GM12892 (cell line): ENCODE results near the gene JUP.

Experiments
- DNase-seq: peaks from one replicate; pipeline ENCODE4 v3.0.0; 2011; ENCODE audit not compliant: insufficient read length
- FAIRE-seq: peaks from 2 replicates; lab custom pipeline; 2011; peaks lifted over from hg19 to GRCh38; lab: Jason Lieb, UNC
- POLR2A ChIP-seq: IDR thresholded peaks from 2 replicates; pipeline ENCODE4 v1.6.1; 2011; ENCODE audit warnings: low read depth, low read length, control low read depth
- POLR2AphosphoS5 ChIP-seq: IDR thresholded peaks from 2 replicates; pipeline ENCODE4 v1.6.1; 2011; ENCODE audit warnings: low read depth, low read length, control low read depth
- TAF1 ChIP-seq: IDR thresholded peaks from 2 replicates; pipeline ENCODE4 v1.6.1; 2011; ENCODE audit warnings: low read depth, mild to moderate bottlenecking, control low read depth, low read length, borderline replicate concordance

The JUP gene

DNA sequence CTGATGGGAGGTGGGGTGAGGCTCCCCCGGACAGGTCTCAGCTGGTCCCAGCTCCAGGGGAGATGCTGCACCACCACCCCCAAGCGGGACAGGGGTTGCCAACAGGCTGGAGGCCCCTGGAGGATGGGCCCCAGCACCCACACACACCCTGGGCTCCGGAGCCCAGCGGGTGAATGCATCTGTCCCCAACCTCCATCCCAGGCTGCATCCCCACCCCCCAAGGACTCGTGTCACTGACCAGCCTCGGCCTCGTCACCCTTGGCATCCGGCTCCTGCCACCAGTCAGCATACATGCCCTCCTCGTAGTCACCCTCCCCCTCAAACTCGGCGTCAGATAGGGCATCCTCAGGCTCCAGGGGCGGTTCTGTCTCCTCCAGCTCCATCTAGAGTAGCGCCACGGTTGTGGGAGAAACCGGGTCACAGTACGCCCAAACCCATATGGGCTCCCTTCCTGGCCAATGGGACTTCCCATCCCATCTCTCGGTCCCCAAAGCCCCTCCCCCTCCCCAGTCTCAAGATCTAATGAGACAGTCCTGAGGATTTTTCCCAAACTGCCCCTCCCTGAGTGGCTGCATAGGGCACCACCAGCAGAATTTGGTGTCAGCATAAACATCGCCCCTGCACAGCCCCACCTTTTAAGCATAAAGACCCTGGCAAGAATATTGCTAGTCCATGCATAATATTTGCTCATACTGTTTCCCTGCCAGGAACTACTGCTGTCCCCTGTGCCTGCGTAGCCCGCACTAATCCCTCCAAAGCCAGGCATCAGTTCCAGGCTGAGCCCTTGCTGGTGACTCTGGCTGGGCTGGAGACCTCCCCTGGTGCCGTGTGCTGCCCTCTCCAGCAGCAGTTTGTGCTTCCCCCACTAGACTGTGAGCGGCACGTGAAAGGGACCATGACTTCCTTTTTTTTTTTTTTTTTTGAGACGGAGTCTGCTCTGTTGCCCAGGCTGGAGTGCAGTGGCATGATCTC lies 16.8 kb upstream of the JUP start:
- DNase-seq (no peak), FAIRE-seq (no peak)
- no peak for TF ChIP-seq POLR2AphosphoS5
- no peak for TF ChIP-seq TAF1
- no peak for TF ChIP-seq POLR2A

DNA sequence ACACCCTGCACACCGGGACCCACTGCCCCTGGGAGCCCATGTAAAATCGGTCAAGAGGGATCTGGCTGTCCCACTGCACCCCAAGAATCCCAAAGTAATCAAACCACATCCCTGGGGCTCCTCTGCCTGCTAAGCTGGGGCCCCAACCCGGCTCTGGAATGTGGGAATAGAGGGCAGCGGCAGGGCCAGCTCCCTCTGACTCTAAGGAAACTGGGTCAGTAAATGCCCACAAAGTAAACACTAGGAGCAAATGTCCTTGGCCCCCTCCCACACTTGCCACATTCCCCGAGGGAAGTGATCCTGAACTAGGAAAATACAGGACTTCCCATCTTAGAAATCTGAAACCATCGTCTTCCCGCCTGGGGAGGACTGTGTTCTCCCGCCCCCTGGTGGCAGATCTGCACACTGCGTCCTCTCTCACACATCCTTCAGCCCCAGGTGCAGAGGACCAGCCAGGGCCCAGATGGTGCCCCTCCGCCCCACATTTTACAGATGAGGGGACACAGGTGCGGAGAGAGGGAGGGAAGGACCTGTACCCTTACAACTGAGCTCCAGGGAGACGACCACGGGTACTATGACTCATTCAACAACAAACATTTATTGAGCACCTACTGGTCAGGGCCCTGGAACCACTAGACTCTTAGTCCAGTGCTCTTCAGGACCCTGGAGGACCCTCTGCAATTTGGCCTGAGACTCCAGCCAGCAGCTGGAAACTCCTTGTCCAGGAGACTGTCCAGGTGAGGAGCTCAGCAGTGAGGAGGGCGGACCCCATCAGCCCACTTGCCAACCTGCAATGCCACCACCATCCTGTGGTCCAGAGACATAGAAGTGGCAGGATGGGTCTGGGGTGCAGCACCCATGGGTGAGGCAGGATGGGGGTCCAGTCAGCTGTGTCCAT lies 15.1 kb upstream of the JUP start:
- TF ChIP-seq POLR2A, result no peak
- TF ChIP-seq POLR2AphosphoS5, result no peak
- no peak for TF ChIP-seq TAF1
- peak; percentile 86 for DNase-seq
- FAIRE-seq, result peak; percentile 93

DNA sequence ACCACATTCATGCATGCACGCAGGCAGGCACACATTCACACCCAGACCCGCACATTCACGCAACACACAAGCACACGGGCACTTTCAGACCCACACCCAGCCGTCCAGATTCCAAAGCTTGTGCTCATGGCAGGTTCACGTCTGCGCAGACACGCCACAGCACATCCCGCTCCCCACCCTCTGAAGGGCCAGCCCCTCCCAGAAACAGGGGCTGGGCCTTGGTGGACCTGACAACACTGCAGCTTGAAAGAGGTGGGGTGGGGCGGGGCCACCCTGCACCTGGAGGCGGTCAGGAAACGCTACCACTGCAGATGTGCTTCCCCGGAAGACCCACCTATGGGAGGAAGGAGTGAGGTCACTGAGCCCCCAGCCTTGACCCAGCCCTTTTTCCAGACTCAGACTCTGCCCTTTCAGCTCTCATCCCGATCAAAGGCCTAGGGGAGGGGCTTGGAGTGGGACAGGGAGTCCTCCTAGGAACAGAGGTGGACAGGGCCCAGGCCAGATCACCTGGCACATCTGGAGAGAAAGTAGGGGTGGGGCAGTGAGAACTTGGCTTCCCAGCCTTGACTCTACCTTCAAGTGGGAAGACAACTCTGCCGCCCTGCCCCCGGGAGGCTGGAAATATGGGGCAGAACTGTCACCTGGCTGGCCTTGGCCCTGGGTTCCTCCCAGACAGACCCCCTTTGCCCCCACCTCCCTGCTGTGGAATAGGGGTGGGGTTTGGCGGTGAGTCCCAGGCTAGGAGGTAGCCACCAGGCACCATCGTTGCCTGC lies 14.3 kb upstream of the JUP start:
- DNase-seq, result no peak
- no peak for FAIRE-seq
- TF ChIP-seq POLR2AphosphoS5 (no peak), POLR2A (no peak), TAF1 (no peak)

DNA sequence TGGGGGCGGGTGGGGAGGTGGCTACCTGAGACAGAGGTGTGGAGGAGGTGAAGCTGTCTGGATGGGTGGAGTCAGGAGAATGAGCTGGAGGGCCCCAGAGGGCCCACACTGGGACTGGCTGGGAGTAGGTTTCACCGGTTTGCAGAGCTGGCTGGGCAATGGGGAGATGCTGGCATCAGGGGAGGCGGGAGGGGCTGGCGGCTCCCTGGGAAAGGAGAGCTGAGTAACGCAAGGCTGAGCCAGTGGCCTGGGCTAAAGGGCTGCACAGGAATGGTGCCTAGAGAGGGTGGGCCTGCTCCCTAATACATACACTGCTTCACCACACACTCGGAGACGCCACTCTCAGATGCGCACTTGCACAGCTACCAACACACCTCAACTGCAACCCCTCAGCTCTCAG lies 12.9 kb upstream of the JUP start:
- FAIRE-seq (no peak), DNase-seq (no peak)
- TF ChIP-seq TAF1 (no peak), POLR2A (no peak), POLR2AphosphoS5 (no peak)

DNA sequence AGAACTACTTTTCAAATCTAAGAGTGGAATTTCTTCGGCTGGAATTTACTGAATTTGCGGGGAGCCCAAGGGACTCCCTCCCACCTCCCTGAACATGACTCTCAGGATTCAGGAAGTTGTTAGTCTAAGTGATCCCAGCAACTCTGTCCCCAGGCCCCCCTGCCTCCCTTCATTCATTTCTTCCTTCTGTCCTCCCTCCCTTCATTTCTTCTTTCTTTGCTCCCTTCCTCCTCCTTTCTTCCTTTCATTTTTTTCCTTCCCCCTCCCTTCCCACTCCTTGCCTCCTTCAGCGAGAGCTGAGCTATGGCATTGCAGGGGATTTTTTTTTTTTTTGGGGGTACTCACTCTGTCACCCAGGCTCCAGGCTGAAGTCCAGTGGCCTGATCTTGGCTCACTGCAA lies 10.9 kb upstream of the JUP start:
- DNase-seq (no peak), FAIRE-seq (no peak)
- no peak for TF ChIP-seq TAF1
- TF ChIP-seq POLR2A, result no peak
- TF ChIP-seq POLR2AphosphoS5, result no peak

DNA sequence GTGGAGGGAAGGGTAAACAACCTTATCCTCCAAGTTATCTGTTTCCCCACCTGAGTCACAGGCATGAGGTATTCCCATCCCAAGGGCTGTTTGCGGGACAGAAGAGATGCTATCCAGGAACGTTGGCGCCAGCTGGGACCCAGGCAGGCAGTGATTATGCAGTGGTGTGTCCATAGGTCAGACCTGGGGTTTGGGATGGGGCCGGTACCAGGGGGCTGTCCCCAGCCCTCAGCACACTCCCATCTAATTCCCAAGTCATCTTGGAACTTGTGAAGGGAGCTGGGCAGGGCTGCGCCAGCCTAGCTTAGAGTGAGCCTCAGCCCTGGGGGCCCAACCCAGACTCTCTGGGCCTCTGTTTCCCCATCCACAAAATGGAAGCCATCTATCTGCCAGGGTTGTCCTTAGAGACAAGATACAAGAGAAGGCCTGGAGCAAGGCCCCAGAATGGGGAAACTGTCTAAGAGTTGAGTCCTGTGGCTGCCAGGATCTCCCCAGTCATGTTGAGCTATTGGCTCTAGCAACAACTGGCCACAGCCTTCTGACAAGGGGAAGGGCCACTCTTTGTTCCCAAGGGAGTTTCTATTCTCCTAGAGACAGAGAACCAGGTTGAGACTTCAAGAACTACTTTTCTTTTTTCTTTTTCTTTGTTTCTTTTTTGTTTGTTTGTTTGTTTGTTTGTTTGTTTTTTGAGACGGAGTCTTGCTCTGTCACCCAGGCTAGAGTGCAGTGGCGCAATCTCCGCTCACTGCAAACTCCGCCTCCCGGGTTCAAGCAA lies 9.8 kb upstream of the JUP start:
- TF ChIP-seq POLR2A, result no peak
- no peak for TF ChIP-seq POLR2AphosphoS5
- no peak for TF ChIP-seq TAF1
- DNase-seq, result no peak
- no peak for FAIRE-seq

DNA sequence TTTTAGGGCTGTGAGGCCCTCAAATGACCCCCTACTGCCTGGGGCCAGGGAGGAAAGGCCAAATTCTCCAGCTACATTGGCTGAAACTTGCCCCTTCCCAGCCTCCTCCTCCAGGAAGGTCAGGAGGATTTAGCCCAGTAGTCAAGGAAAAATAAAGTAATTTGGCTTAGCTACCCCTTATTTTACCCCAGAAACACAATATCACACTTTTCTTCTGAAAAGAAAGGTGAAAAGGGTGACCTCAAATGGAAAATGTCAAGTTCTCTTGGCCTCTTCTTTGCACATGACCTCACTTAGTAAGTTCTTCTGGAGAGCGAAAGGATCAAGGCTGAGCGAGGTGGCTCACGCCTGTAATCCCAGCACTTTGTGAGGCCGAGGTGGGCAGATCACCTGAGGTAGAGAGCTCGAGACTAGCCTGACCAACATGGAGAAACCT lies 8.0 kb upstream of the JUP start:
- TF ChIP-seq POLR2AphosphoS5 (no peak), TAF1 (no peak), POLR2A (no peak)
- FAIRE-seq, result no peak
- no peak for DNase-seq

DNA sequence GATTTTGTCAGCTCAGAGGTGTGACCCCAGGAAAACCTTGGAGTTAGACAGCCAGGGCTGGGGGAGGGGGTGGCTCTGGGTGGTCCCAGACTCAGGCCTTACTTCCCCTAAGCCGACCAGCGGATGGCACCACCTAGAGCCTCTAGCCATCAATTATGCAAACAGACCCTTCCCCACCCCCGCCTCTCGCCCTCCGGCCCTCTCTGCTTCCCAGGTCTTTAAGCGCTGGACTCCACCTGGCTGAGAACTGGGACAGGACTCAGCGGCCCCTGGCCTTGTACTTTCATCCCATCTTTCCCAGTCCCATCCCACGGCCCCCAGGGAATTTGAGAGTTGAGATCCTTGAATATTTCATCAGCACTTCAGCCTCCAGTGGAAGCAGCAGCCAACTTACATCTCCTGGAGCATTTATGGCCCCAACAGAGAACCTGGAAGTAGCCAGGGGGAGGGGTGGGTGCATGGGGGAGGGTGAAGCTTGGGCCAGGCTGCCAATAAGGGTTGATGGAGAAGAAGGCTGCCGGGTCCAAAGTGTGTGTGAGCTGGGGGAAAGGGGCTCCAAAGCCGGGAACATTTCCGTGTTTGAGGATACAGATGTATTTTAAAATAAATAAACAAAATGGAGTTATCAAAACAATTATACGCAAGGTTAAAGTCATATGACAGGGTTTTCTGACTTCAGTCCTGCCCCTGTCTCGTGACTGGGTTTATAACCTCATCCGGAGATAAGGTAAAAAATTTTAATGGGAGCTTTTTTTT lies 7.5 kb upstream of the JUP start:
- no peak for TF ChIP-seq POLR2AphosphoS5
- no peak for TF ChIP-seq POLR2A
- no peak for TF ChIP-seq TAF1
- no peak for DNase-seq
- no peak for FAIRE-seq

DNA sequence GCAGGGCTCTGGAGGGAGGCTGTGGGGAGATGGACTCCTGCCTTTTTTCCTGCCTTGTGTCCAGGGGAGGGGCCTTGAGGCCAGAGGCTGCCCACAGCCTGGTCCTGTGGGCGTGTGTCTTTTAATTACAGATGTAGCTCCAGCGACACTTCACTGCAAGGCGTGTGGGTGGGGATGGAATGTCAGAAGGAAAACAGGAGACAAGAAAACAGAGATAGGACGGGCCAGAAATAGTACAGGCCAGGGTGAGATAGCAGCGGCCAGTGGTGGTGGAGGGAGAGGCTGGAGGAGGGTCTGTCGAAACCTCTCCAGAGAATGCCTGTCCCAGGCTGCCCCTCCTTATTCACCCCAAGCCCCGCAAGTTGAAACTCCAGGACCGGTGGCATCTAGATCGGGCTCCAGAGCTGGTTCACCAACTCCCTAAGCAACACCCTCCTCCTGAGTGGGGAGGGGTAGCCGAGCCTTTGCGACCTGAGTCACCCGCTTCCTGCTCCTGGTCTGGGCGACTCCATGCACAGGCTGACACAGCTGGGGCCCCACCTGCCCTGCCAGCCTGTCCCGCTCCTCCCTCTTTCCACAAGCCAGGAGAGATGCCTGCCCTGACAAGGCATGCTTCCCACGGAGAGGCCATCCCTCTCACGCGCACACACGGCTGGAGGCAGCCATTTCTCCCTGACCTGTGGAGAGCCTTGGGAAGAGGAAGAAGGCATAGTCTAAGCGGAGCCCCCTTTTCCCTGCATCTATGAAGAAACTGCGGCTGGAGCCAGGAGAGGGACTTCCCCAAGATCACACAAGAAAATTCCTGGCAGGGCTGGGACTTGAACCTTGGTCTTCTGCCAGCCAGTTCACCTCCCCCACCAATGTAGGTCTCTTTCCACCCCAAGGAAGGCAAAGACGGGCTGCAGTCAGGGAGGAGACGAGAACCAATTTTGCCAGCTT lies 6.6 kb upstream of the JUP start:
- FAIRE-seq (no peak), DNase-seq (no peak)
- no peak for TF ChIP-seq TAF1
- no peak for TF ChIP-seq POLR2A
- TF ChIP-seq POLR2AphosphoS5, result no peak
